Tibial nerve (tissue), 4 donors: ENCODE data around the gene THUMPD1. TPM values are rescaled to one million over a fixed set of nuclear protein-coding genes. Genes with fewer than 3 reads are reported as not detected.

ENCODE experiments used
- DNase-seq, 2 donors: peaks; one replicate each; pipeline ENCODE4 v3.0.0-alpha.2; 2019; ENCODE audit warnings: low spot score in 2 of 2
- H3K27ac ChIP-seq, 4 donors: fragments of 200-600 bp; sonication (generic) in 3 of 4; one replicate each; pipeline ENCODE4 v1.5.1; 2017 to 2019; ENCODE audit warnings: mild to moderate bottlenecking in 1 of 4
- H3K27me3 ChIP-seq, 2 donors: fragments of 200-600 bp; sonication (generic) in 1 of 2; one replicate each; pipeline versions ENCODE4 v1.5.1 to v1.6.0; 2017 to 2019
- H3K36me3 ChIP-seq, 3 donors: fragments of 200-600 bp; sonication (generic); one replicate each; pipeline ENCODE4 v1.5.1; 2018 to 2019
- H3K4me1 ChIP-seq, 4 donors: fragments of 200-600 bp; sonication (generic) in 3 of 4; one replicate each; pipeline ENCODE4 v1.5.1; 2017 to 2019
- H3K4me3 ChIP-seq, 4 donors: fragments of 200-600 bp; sonication (generic) in 3 of 4; one replicate each; pipeline ENCODE4 v1.5.1; 2017 to 2019; ENCODE audit warnings: mild to moderate bottlenecking in 1 of 4, moderate library complexity in 1 of 4
- H3K9me3 ChIP-seq, 4 donors: fragments of 200-600 bp; sonication (generic) in 3 of 4; one replicate each; pipeline ENCODE4 v1.5.1; 2017 to 2019
- EP300 ChIP-seq, 2 donors: sonication (generic); formaldehyde crosslinking; IDR thresholded peaks; one replicate each; pipeline ENCODE4 v1.6.1; 2017; ENCODE audit warnings: antibody characterized with exemption in 2 of 2, mild to moderate bottlenecking in 1 of 2
- POLR2A ChIP-seq, 2 donors: fragments of 450-650 bp; IDR thresholded peaks; one replicate each; pipeline ENCODE4 v1.6.1; 2017; ENCODE audit warnings: antibody characterized with exemption in 2 of 2, mild to moderate bottlenecking in 2 of 2, moderate library complexity in 2 of 2
- WGBS, 2 donors: methylation state at CpG; one replicate each; pipeline ENCODE4 v1.1.5; 2018; 5-methylcytosine and 5-hydroxymethylcytosine counted together
- total RNA-seq, 4 donors: library from RNA; depleted of rRNA; stranded (reverse); fragments of >200 nt; gene quantifications; one replicate each; pipeline ENCODE4 v1.1.0, GENCODE V29; 2016
- TF ChIP-seq, protein P1 (sequence below), 5 experiments: fragments of 200-600 bp in 3 of 5; fragments of 450-650 bp in 2 of 5; sonication (generic) in 3 of 5; IDR thresholded peaks; one replicate each; pipeline ENCODE4 v1.5.1; 2016 to 2019; ENCODE audit warnings: antibody characterized with exemption in 5 of 5, mild to moderate bottlenecking in 3 of 5, moderate library complexity in 2 of 5

Gene THUMPD1
- total RNA-seq, 4 donors from 2014 or later, result 33.6 to 58.4 (median 49.8) TPM

- Histone ChIP-seq H3K4me1 (peaks cover 0 to 38% (median 10%) of the 10 kb centered on the region in 4 donors), H3K4me3 (peak overlapping the region; percentile 90 to 99 (median 93)), H3K27ac (peak overlapping the region; percentile 91 to 99 (median 96)), H3K9me3 (no peaks in the 10 kb centered on the region), H3K27me3 (no peaks in the 10 kb centered on the region), H3K36me3 (peaks cover 0 to 29% (median 9%) of the 10 kb centered on the region in 3 donors)
- TF ChIP-seq, protein P1, sequence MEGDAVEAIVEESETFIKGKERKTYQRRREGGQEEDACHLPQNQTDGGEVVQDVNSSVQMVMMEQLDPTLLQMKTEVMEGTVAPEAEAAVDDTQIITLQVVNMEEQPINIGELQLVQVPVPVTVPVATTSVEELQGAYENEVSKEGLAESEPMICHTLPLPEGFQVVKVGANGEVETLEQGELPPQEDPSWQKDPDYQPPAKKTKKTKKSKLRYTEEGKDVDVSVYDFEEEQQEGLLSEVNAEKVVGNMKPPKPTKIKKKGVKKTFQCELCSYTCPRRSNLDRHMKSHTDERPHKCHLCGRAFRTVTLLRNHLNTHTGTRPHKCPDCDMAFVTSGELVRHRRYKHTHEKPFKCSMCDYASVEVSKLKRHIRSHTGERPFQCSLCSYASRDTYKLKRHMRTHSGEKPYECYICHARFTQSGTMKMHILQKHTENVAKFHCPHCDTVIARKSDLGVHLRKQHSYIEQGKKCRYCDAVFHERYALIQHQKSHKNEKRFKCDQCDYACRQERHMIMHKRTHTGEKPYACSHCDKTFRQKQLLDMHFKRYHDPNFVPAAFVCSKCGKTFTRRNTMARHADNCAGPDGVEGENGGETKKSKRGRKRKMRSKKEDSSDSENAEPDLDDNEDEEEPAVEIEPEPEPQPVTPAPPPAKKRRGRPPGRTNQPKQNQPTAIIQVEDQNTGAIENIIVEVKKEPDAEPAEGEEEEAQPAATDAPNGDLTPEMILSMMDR (IDR thresholded peaks at IDR 0.05), result no peak
- 0 to 2% methylated on average over 15 to 31 of the region's 36 CpGs for WGBS, 2 donors
- peak; percentile 69 to 72 for DNase-seq
These were observed 607 bp downstream of the THUMPD1 start for GRCh38 chr16:20740901-20741521.

- Histone ChIP-seq H3K9me3 (no peaks in the 10 kb centered on the region), H3K36me3 (peaks cover 0 to 37% (median 9%) of the 10 kb centered on the region in 3 donors), H3K27ac (peak overlapping the region in 3 of 4 donors; percentile 95 to 99 (median 98)), H3K4me1 (peaks cover 0 to 44% (median 10%) of the 10 kb centered on the region in 4 donors), H3K4me3 (peak overlapping the region; percentile 90 to 99 (median 93)), H3K27me3 (no peaks in the 10 kb centered on the region)
- DNase-seq, result no peak
- TF ChIP-seq EP300 (IDR thresholded peaks at IDR 0.05), result no peak
- TF ChIP-seq, protein P1 (IDR thresholded peaks at IDR 0.05), result no peak
- no peak for TF ChIP-seq POLR2A (IDR thresholded peaks at IDR 0.05)
- WGBS, 2 donors, result 49% methylated on average over 11 of the region's 11 CpGs
These were observed 1.4 kb downstream of the THUMPD1 start for GRCh38 chr16:20740007-20740883.

DNA sequence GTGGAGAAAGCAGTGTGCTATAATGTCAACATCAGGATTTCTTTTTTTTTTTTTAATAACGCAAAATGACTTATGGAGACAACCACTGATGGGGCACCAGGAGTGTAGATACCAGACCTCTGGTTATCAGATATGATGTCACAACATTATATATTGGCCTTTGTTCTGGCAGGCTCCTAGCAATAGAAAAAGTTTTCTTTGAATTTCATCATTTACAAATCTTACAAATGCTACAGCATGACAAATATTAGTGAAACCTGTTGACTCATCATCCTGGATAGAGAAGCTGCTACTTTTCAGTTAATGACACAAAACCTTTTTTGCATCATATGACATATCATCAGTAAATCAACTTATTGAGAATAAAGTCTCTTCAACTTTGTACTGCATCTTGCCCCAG, 6.1 kb downstream of the THUMPD1 start:
- no peak for TF ChIP-seq POLR2A (IDR thresholded peaks at IDR 0.05)
- TF ChIP-seq, protein P1 (IDR thresholded peaks at IDR 0.05), result no peak
- TF ChIP-seq EP300 (IDR thresholded peaks at IDR 0.05), result no peak
- Histone ChIP-seq H3K27me3 (no peaks in the 10 kb centered on the region), H3K4me3 (no peak overlapping the region), H3K4me1 (peaks cover 0 to 42% (median 7%) of the 10 kb centered on the region in 4 donors), H3K27ac (no peak overlapping the region), H3K36me3 (peaks cover 0 to 54% (median 9%) of the 10 kb centered on the region in 3 donors), H3K9me3 (no peaks in the 10 kb centered on the region)
- WGBS, 2 donors, result 77 to 94% methylated on average over 1 of the region's 1 CpG
- DNase-seq, result no peak

DNA sequence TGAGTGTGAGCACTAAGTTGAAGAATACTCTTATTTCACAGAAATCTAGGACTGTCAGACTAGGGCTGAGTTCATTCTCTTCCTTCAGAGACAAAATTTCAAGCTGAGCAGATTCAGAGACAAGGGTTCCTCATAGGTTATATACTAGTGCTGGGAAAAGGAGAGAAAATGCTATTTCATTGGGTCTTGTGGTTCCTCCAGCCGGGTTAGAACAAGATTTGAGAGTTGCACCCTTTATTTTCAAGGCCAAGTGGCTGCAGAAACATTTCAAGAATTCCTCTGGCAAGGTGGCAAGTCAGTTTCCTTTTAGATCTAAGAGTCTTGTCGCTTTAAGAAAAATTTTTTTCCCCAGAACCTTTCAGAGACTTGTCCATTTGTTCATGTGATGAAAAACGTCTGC, 6.8 kb downstream of the THUMPD1 start:
- Histone ChIP-seq H3K4me3 (no peak overlapping the region), H3K36me3 (peaks cover 0 to 57% (median 9%) of the 10 kb centered on the region in 3 donors), H3K27me3 (no peaks in the 10 kb centered on the region), H3K4me1 (peaks cover 0 to 35% (median 1%) of the 10 kb centered on the region in 4 donors), H3K9me3 (no peaks in the 10 kb centered on the region), H3K27ac (no peak overlapping the region)
- DNase-seq, result no peak
- WGBS, 2 donors, result 50% methylated on average over 3 of the region's 3 CpGs
- TF ChIP-seq POLR2A (IDR thresholded peaks at IDR 0.05), result no peak
- TF ChIP-seq, protein P1 (IDR thresholded peaks at IDR 0.05), result no peak
- no peak for TF ChIP-seq EP300 (IDR thresholded peaks at IDR 0.05)

DNA sequence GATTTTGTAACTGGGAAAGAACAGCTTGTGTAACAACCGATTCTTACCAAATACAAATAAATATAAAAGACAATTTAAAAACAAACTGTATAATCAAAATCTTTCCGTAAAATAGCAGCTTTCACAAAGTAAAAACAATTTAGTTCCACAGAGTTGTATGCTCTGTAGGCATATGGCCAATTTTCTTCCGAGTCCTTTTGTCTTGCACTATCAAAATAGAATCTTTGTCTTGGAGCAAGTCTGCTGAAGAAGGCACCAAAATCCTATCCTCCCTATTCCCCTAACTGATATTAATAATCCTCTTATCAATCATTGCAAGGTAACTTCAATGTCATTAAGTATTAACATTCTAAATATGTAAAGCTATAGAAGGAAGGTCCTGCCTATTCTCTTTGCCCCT, 7.6 kb downstream of the THUMPD1 start:
- Histone ChIP-seq H3K4me3 (no peak overlapping the region), H3K4me1 (peaks cover 0 to 29% (median 0%) of the 10 kb centered on the region in 4 donors), H3K27me3 (no peaks in the 10 kb centered on the region), H3K27ac (peak overlapping the region in 1 of 4 donors; percentile 40), H3K36me3 (peaks cover 0 to 64% (median 9%) of the 10 kb centered on the region in 3 donors), H3K9me3 (no peaks in the 10 kb centered on the region)
- WGBS, 2 donors, result 43 to 47% methylated on average over 3 of the region's 3 CpGs
- TF ChIP-seq EP300 (IDR thresholded peaks at IDR 0.05) (no peak), POLR2A (IDR thresholded peaks at IDR 0.05) (no peak)
- TF ChIP-seq, protein P1 (IDR thresholded peaks at IDR 0.05), result no peak
- DNase-seq, result no peak
